ENCODE measurements around the gene NDRG2. TPM values are rescaled to one million over a fixed set of nuclear protein-coding genes. Genes with fewer than 3 reads are reported as not detected.
"Not testable (repeated sequence)": the region's sequence is repeated elsewhere in the genome, so short reads cannot be mapped to it uniquely, and the experiment has no call there.

Gene NDRG2
- total RNA-seq, 1 experiment from 2014 or later: 8.0 TPM

DNA sequence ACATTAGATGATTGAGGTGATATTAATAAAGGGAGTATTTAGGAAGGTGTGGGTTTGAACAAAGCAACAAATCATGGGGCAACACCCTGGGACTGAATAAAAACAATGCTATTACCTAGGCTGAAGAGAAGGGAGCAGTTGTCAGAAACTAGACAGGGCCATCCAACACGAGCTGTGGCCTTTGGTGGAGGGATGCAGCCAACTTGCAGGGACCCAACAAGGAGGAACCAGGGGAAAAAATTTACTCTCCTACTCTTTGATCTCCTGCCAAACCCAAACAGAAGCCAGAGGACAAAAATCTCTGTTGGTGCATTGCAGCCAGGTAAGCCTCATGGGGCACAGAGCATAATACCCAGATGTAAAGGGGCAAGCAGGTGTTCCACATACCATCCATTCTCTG, 13.7 kb downstream of the NDRG2 start:
- intact Hi-C loops (cut with micrococcal nuclease; ENCODE audit: unreplicated experiment): loop anchor here (10.0 kb wide), 1 partner anchor 184 kb away; no protein-coding TSS in a partner anchor
- ChIA-PET POLR2A (ENCODE audit: low non-redundant PET) (no interaction called here), CTCF (no interaction called here)
- Histone ChIP-seq H3K36me3 (ENCODE audit: insufficient read depth, low read length, poor library complexity, severe bottlenecking) (no peaks in the 10 kb centered on the region), H3K9me3 (ENCODE audit: low read depth, low read length, poor library complexity, severe bottlenecking) (no peaks in the 10 kb centered on the region), H3K4me3 (ENCODE audit: low read depth, low read length, poor library complexity, severe bottlenecking) (no peak overlapping the region), H3K4me1 (ENCODE audit: insufficient read depth, low read length, poor library complexity, severe bottlenecking) (no peaks in the 10 kb centered on the region), H3K27ac (ENCODE audit: low read depth, low read length, poor library complexity, severe bottlenecking) (no peak overlapping the region), H3K27me3 (replicated peaks; ENCODE audit: insufficient read depth, low read depth, low read length, poor library complexity) (no peaks in the 10 kb centered on the region)
- TF ChIP-seq EZH2 (IDR thresholded peaks at IDR 0.05; ENCODE audit: borderline replicate concordance, low read depth, low read length, poor library complexity, severe bottlenecking): no peak
- TF ChIP-seq, protein P1, sequence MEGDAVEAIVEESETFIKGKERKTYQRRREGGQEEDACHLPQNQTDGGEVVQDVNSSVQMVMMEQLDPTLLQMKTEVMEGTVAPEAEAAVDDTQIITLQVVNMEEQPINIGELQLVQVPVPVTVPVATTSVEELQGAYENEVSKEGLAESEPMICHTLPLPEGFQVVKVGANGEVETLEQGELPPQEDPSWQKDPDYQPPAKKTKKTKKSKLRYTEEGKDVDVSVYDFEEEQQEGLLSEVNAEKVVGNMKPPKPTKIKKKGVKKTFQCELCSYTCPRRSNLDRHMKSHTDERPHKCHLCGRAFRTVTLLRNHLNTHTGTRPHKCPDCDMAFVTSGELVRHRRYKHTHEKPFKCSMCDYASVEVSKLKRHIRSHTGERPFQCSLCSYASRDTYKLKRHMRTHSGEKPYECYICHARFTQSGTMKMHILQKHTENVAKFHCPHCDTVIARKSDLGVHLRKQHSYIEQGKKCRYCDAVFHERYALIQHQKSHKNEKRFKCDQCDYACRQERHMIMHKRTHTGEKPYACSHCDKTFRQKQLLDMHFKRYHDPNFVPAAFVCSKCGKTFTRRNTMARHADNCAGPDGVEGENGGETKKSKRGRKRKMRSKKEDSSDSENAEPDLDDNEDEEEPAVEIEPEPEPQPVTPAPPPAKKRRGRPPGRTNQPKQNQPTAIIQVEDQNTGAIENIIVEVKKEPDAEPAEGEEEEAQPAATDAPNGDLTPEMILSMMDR (conservative IDR thresholded peaks at IDR 0.05; ENCODE audit: low read depth, low read length): no peak
- no peak for DNase-seq (ENCODE audit: low spot score)
- no TSS peak for BruUV-seq (replicated peaks)

DNA sequence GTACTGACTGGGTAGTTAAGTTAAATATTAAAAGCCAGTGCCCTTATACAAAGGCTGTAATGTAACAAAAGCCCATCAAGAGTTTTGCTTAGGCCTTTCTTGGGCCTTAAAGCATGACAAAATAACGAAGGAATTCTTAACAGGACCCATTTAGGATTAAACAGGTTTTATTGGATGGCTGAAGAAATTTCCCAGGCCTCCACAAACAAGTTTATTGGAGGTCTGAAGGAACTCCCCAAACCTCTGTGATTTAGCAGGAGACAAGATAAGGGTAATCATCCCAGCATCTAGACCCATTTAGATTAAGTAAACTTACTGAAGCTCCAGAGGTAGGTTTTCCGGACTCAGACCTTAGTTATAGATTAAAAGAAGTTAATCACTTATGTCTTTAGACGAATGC, 15.1 kb downstream of the NDRG2 start:
- H3K4me1 ChIP-seq (ENCODE audit: insufficient read depth, low read length, poor library complexity, severe bottlenecking); DNase-seq (ENCODE audit: low spot score); H3K36me3 ChIP-seq (ENCODE audit: insufficient read depth, low read length, poor library complexity, severe bottlenecking); BruUV-seq (replicated peaks); H3K27me3 ChIP-seq (replicated peaks; ENCODE audit: insufficient read depth, low read depth, low read length, poor library complexity); POLR2A ChIA-PET (ENCODE audit: low non-redundant PET); H3K27ac ChIP-seq (ENCODE audit: low read depth, low read length, poor library complexity, severe bottlenecking); H3K9me3 ChIP-seq (ENCODE audit: low read depth, low read length, poor library complexity, severe bottlenecking); CTCF ChIA-PET; H3K4me3 ChIP-seq (ENCODE audit: low read depth, low read length, poor library complexity, severe bottlenecking): not testable (repeated sequence)
- intact Hi-C loops (cut with micrococcal nuclease; ENCODE audit: unreplicated experiment): loop anchor here (10.0 kb wide), 1 partner anchor 185 kb away; no protein-coding TSS in a partner anchor

DNA sequence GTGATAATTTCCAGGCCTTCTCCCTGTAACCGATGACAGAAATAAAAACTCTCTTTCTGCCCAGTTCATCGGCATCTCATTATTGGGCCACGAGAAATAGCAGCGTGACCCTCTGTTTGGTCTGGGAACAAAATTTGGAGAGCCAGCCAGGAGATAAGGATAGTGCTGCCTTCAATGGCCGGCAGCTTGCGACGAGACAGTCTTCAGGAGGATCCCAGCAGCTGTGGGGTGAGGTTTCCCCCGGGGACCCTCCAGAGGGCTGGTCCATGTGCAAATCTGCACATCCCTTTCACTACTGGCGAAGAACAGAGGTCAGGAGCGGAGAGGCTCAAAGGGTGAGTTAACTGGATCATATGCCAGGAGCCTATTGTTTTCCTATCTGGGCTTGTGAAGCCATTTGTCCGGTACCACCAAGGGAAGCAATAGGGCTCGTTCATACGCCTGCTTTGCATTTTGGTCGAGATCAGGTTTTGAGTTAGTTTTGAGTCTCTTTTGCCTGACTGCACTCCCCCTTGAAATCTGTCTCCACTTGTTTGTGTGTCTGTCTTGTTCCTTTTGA, 21.0 kb downstream of the NDRG2 start:
- DNase-seq (ENCODE audit: low spot score): no peak
- H3K36me3 ChIP-seq (ENCODE audit: insufficient read depth, low read length, poor library complexity, severe bottlenecking): no peaks in the 10 kb centered on the region
- H3K27ac ChIP-seq (ENCODE audit: low read depth, low read length, poor library complexity, severe bottlenecking): no peak overlapping the region
- no TSS peak for BruUV-seq (replicated peaks)
- no peaks in the 10 kb centered on the region for H3K9me3 ChIP-seq (ENCODE audit: low read depth, low read length, poor library complexity, severe bottlenecking)
- no peak for TF ChIP-seq EZH2 (IDR thresholded peaks at IDR 0.05; ENCODE audit: borderline replicate concordance, low read depth, low read length, poor library complexity, severe bottlenecking)
- TF ChIP-seq, protein P1 (conservative IDR thresholded peaks at IDR 0.05; ENCODE audit: low read depth, low read length): no peak
- POLR2A ChIA-PET (ENCODE audit: low non-redundant PET): interaction anchor here (0.7 kb wide), 1 partner anchor 11 kb away, joined by 3 read pairs; no protein-coding TSS in a partner anchor
- H3K4me3 ChIP-seq (ENCODE audit: low read depth, low read length, poor library complexity, severe bottlenecking): no peak overlapping the region
- peaks cover 4% of the 10 kb centered on the region for H3K4me1 ChIP-seq (ENCODE audit: insufficient read depth, low read length, poor library complexity, severe bottlenecking)
- intact Hi-C loops (cut with micrococcal nuclease; ENCODE audit: unreplicated experiment): no loop called here
- no peaks in the 10 kb centered on the region for H3K27me3 ChIP-seq (replicated peaks; ENCODE audit: insufficient read depth, low read depth, low read length, poor library complexity)
- CTCF ChIA-PET: no interaction called here

DNA sequence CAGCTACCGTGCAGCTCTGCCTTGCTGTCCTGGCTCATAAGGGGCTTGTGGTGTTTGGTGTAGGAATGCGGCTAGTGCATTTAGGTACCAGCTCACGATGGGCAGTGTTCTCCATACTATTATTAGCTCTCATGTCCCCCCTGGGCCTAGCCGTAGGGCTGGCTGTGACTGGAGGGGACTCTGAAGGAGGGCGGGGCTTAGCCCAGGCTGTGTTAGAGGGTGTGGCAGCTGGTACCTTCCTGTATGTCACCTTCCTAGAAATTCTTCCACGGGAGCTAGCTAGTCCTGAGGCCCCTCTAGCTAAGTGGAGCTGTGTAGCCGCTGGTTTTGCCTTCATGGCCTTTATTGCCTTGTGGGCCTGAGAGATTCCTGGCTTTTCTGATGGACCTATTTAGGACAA, 23.6 kb downstream of the NDRG2 start:
- CTCF ChIA-PET: interaction anchor here (1.0 kb wide), 1 partner anchor 14 kb away, joined by 3 read pairs; no protein-coding TSS in a partner anchor
- TF ChIP-seq, protein P1 (conservative IDR thresholded peaks at IDR 0.05; ENCODE audit: low read depth, low read length): no peak
- TF ChIP-seq EZH2 (IDR thresholded peaks at IDR 0.05; ENCODE audit: borderline replicate concordance, low read depth, low read length, poor library complexity, severe bottlenecking): no peak
- Histone ChIP-seq H3K9me3 (ENCODE audit: low read depth, low read length, poor library complexity, severe bottlenecking) (no peaks in the 10 kb centered on the region), H3K4me3 (ENCODE audit: low read depth, low read length, poor library complexity, severe bottlenecking) (no peak overlapping the region), H3K36me3 (ENCODE audit: insufficient read depth, low read length, poor library complexity, severe bottlenecking) (peaks cover 11% of the 10 kb centered on the region), H3K27me3 (replicated peaks; ENCODE audit: insufficient read depth, low read depth, low read length, poor library complexity) (no peaks in the 10 kb centered on the region), H3K4me1 (ENCODE audit: insufficient read depth, low read length, poor library complexity, severe bottlenecking) (peaks cover 8% of the 10 kb centered on the region), H3K27ac (ENCODE audit: low read depth, low read length, poor library complexity, severe bottlenecking) (no peak overlapping the region)
- intact Hi-C loops (cut with micrococcal nuclease; ENCODE audit: unreplicated experiment): no loop called here
- no peak for DNase-seq (ENCODE audit: low spot score)
- POLR2A ChIA-PET (ENCODE audit: low non-redundant PET): no interaction called here
- no TSS peak for BruUV-seq (replicated peaks)
